ENCODE measurements around the gene SMG6. TPM values are rescaled to one million over a fixed set of nuclear protein-coding genes. Genes with fewer than 3 reads are reported as not detected.

The SMG6 gene
- total RNA-seq, 1 donor from 2014 or later: 9.2 TPM

- DNase-seq (ENCODE audit: low read depth): peak; percentile 80
- no peak for FAIRE-seq
- no peak for TF ChIP-seq CTCF (IDR thresholded peaks at IDR 0.05; ENCODE audit: insufficient read depth, low read length, severe bottlenecking)
- Histone ChIP-seq H3K27me3 (ENCODE audit: control insufficient read depth, insufficient read depth, low read length) (no peaks in the 10 kb centered on the region), H3K4me3 (ENCODE audit: low read depth, low read length) (no peak overlapping the region), H3K36me3 (ENCODE audit: control insufficient read depth, insufficient read depth, low read length) (no peaks in the 10 kb centered on the region)
Observed at GRCh38 chr17:2195729-2196128, 107.9 kb downstream of the SMG6 start.

GRCh38 chr17:2194889-2195335 is 108.7 kb downstream of the SMG6 start:
- Histone ChIP-seq H3K27me3 (ENCODE audit: control insufficient read depth, insufficient read depth, low read length) (no peaks in the 10 kb centered on the region), H3K36me3 (ENCODE audit: control insufficient read depth, insufficient read depth, low read length) (no peaks in the 10 kb centered on the region), H3K4me3 (ENCODE audit: low read depth, low read length) (no peak overlapping the region)
- DNase-seq (ENCODE audit: low read depth) (no peak), FAIRE-seq (no peak)
- TF ChIP-seq CTCF (IDR thresholded peaks at IDR 0.05; ENCODE audit: insufficient read depth, low read length, severe bottlenecking): no peak

GRCh38 chr17:2192367-2193057 is 111.1 kb downstream of the SMG6 start:
- FAIRE-seq: no peak
- no peaks in the 10 kb centered on the region for H3K27me3 ChIP-seq (ENCODE audit: control insufficient read depth, insufficient read depth, low read length)
- no peak overlapping the region for H3K4me3 ChIP-seq (ENCODE audit: low read depth, low read length)
- TF ChIP-seq CTCF (IDR thresholded peaks at IDR 0.05; ENCODE audit: insufficient read depth, low read length, severe bottlenecking): peak; percentile 19
- H3K36me3 ChIP-seq (ENCODE audit: control insufficient read depth, insufficient read depth, low read length): peaks cover 5% of the 10 kb centered on the region
- DNase-seq (ENCODE audit: low read depth): peak; percentile 96

GRCh38 chr17:2191785-2192184 is 111.8 kb downstream of the SMG6 start:
- H3K36me3 ChIP-seq (ENCODE audit: control insufficient read depth, insufficient read depth, low read length): peaks cover 7% of the 10 kb centered on the region
- DNase-seq (ENCODE audit: low read depth) (no peak), FAIRE-seq (no peak)
- TF ChIP-seq CTCF (IDR thresholded peaks at IDR 0.05; ENCODE audit: insufficient read depth, low read length, severe bottlenecking): no peak
- no peak overlapping the region for H3K4me3 ChIP-seq (ENCODE audit: low read depth, low read length)
- H3K27me3 ChIP-seq (ENCODE audit: control insufficient read depth, insufficient read depth, low read length): no peaks in the 10 kb centered on the region

- Histone ChIP-seq H3K27me3 (ENCODE audit: control insufficient read depth, insufficient read depth, low read length) (no peaks in the 10 kb centered on the region), H3K36me3 (ENCODE audit: control insufficient read depth, insufficient read depth, low read length) (peaks cover 12% of the 10 kb centered on the region), H3K4me3 (ENCODE audit: low read depth, low read length) (no peak overlapping the region)
- TF ChIP-seq CTCF (IDR thresholded peaks at IDR 0.05; ENCODE audit: insufficient read depth, low read length, severe bottlenecking): no peak
- no peak for DNase-seq (ENCODE audit: low read depth)
- FAIRE-seq: no peak
Observed at GRCh38 chr17:2191227-2191626, 112.4 kb downstream of the SMG6 start.

- no peak for FAIRE-seq
- Histone ChIP-seq H3K36me3 (ENCODE audit: control insufficient read depth, insufficient read depth, low read length) (peaks cover 14% of the 10 kb centered on the region), H3K4me3 (ENCODE audit: low read depth, low read length) (no peak overlapping the region), H3K27me3 (ENCODE audit: control insufficient read depth, insufficient read depth, low read length) (no peaks in the 10 kb centered on the region)
- TF ChIP-seq CTCF (IDR thresholded peaks at IDR 0.05; ENCODE audit: insufficient read depth, low read length, severe bottlenecking): no peak
- DNase-seq (ENCODE audit: low read depth): no peak
Observed at GRCh38 chr17:2190014-2190413, 113.6 kb downstream of the SMG6 start.

Data from bronchial epithelial cell (primary cell).